ENCODE measurements around the gene SETD6. TPM values are rescaled to one million over a fixed set of nuclear protein-coding genes. Genes with fewer than 3 reads are reported as not detected.

SETD6 gene
- total and polyA plus RNA-seq, 2 of the 13 experiments (the other 11 are each of a cell fraction or from before 2014, with no cell fraction given), result 24.0 to 25.7 TPM

DNA sequence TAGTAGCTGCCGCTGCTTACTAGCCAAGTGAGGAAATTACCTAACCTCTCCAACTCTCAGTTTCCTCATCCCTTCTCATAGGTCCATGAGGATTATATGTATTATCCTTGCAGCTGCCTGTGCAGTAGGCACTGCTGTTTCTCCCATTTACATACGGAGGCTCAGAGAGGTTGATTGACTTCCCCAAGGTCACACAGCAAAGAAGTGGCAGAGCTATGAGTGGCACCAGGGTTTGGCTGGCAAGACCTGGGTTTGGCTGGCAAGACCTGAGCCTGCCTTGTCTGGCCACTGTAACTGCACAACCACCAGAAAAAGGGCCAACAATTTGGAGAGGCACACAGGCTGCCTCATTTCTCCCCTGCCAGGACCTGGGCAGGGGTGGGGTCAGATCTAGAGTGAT, 17.8 kb upstream of the SETD6 start:
- ChIA-PET CTCF (ENCODE audit: low intra/inter-chr PET ratio, low total read pairs) (no interaction called here), POLR2A (no interaction called here)
- Histone ChIP-seq H3K9ac (ENCODE audit: insufficient read depth, low read depth, low read length) (no peak overlapping the region), H3K4me2 (ENCODE audit: low read depth, low read length) (no peak overlapping the region), H4K20me1 (ENCODE audit: insufficient read depth, low read length) (no peaks in the 10 kb centered on the region), H2AFZ (ENCODE audit: low read length) (no peak overlapping the region), H3K36me3 (replicated peaks in 1 of 2; ENCODE audit: control insufficient read depth in 1 of 2, insufficient read depth in 2 of 2, low read length in 2 of 2) (no peaks in the 10 kb centered on the region), H3K4me1 (ENCODE audit: insufficient read depth, low read length) (peaks cover 38% of the 10 kb centered on the region), H3K9me3 (ENCODE audit: low read length) (no peaks in the 10 kb centered on the region), H3K27me3 (ENCODE audit: control insufficient read depth in 1 of 2, insufficient read depth in 2 of 2, low read length in 2 of 2) (peaks cover 0 to 22% of the 10 kb centered on the region in 2 experiments; a peak in 2 of 5 replicates), H3K27ac (ENCODE audit: extremely low read length, insufficient read depth, low read length) (no peak overlapping the region), H3K4me3 (replicated peaks in 1 of 3; ENCODE audit: insufficient read depth in 1 of 3, low read depth in 2 of 3, low read length in 3 of 3) (no peak overlapping the region), H3K79me2 (ENCODE audit: insufficient read depth, low read length) (no peaks in the 10 kb centered on the region)
- no peak for FAIRE-seq
- no TSS peak for BruUV-seq (replicated peaks)
- WGBS (ENCODE audit: low lambda C conversion rate), result 36% methylated on average over 2 of the region's 2 CpGs
- peak; percentile 59; the same call in 1 of the 2 replicates for TF ChIP-seq ZMYM3 (CRISPR knock-in tag; IDR thresholded peaks at IDR 0.05)
- TF ChIP-seq ZFP36 (IDR thresholded peaks at IDR 0.05; ENCODE audit: borderline replicate concordance, low read depth, low read length, partially characterized antibody), result peak; percentile 51
- TF ChIP-seq ZNF768 (CRISPR knock-in tag; IDR thresholded peaks at IDR 0.05), result peak; percentile 98
- TF ChIP-seq DNMT3B (CRISPR knock-in tag; conservative IDR thresholded peaks at IDR 0.05), result no peak
- TF ChIP-seq MAFF (IDR thresholded peaks at IDR 0.05; ENCODE audit: low read depth, low read length), result no peak
- intact Hi-C loops (cut with micrococcal nuclease; ENCODE audit: unreplicated experiment), result loop anchor here (5.0 kb wide), 1 partner anchor 260 kb away; no protein-coding TSS in a partner anchor
- in situ Hi-C loops (cut with HindIII; ENCODE audit: extremely low pct_ligation_motif_present, low pct_unique_long_range_greater_than_20kb), result no loop called here
- DNase-seq (ENCODE audit: low spot score), result no peak
- ATAC-seq, result no peak

- whole genome bisulfite sequencing (ENCODE audit: low lambda C conversion rate), result 19% methylated on average over 4 of the region's 5 CpGs
- H3K79me2 ChIP-seq (ENCODE audit: insufficient read depth, low read length), result no peaks in the 10 kb centered on the region
- in situ Hi-C loops (cut with HindIII; ENCODE audit: extremely low pct_ligation_motif_present, low pct_unique_long_range_greater_than_20kb) (no loop called here), intact Hi-C loops (cut with micrococcal nuclease; ENCODE audit: unreplicated experiment) (loop anchor here (5.0 kb wide), 1 partner anchor 259 kb away; no protein-coding TSS in a partner anchor)
- no peak overlapping the region for H3K9ac ChIP-seq (ENCODE audit: insufficient read depth, low read depth, low read length)
- H3K27me3 ChIP-seq (ENCODE audit: control insufficient read depth in 1 of 2, insufficient read depth in 2 of 2, low read length in 2 of 2), result peaks cover 0 to 17% of the 10 kb centered on the region in 2 experiments; a peak in 2 of 5 replicates
- H2AFZ ChIP-seq (ENCODE audit: low read length), result no peak overlapping the region
- CTCF ChIA-PET (ENCODE audit: low intra/inter-chr PET ratio, low total read pairs), result no interaction called here
- POLR2A ChIA-PET, result no interaction called here
- ATAC-seq (no peak), FAIRE-seq (no peak), DNase-seq (ENCODE audit: low spot score) (no peak)
- BruUV-seq (replicated peaks), result no TSS peak
- H3K4me1 ChIP-seq (ENCODE audit: insufficient read depth, low read length), result peaks cover 41% of the 10 kb centered on the region
- no peaks in the 10 kb centered on the region for H3K9me3 ChIP-seq (ENCODE audit: low read length)
- no peaks in the 10 kb centered on the region for H4K20me1 ChIP-seq (ENCODE audit: insufficient read depth, low read length)
- H3K27ac ChIP-seq (ENCODE audit: extremely low read length, insufficient read depth, low read length), result no peak overlapping the region
- H3K4me3 ChIP-seq (replicated peaks in 1 of 3; ENCODE audit: insufficient read depth in 1 of 3, low read depth in 2 of 3, low read length in 3 of 3), result no peak overlapping the region
- H3K36me3 ChIP-seq (replicated peaks in 1 of 2; ENCODE audit: control insufficient read depth in 1 of 2, insufficient read depth in 2 of 2, low read length in 2 of 2), result no peaks in the 10 kb centered on the region
- H3K4me2 ChIP-seq (ENCODE audit: low read depth, low read length), result no peak overlapping the region
- TF ChIP-seq RERE (CRISPR knock-in tag; IDR thresholded peaks at IDR 0.05; ENCODE audit: low read depth) (no peak), TAF15 (IDR thresholded peaks at IDR 0.05; ENCODE audit: low read depth, low read length, poor library complexity, severe bottlenecking) (no peak), XRCC5 (optimal IDR thresholded peaks at IDR 0.05; ENCODE audit: low read length) (peak; percentile 8), BATF2 (CRISPR knock-in tag; IDR thresholded peaks at IDR 0.05) (no peak), SRSF9 (IDR thresholded peaks at IDR 0.05; ENCODE audit: borderline replicate concordance, insufficient read depth, low read depth, low read length, poor library complexity, severe bottlenecking) (no peak)
- TF ChIP-seq, protein P1, sequence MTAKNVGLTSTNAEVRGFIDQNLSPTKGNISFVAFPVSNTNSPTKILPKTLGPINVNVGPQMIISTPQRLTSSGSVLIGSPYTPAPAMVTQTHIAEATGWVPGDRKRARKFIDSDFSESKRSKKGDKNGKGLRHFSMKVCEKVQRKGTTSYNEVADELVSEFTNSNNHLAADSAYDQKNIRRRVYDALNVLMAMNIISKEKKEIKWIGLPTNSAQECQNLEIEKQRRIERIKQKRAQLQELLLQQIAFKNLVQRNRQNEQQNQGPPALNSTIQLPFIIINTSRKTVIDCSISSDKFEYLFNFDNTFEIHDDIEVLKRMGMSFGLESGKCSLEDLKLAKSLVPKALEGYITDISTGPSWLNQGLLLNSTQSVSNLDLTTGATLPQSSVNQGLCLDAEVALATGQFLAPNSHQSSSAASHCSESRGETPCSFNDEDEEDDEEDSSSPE (CRISPR knock-in tag; IDR thresholded peaks at IDR 0.05), result no peak
Observed at GRCh38 chr16:58497935-58498334, 17.4 kb upstream of the SETD6 start.

Data from HepG2 (cell line).